IMR-90 (cell line): Measurements from ENCODE around the gene PHF5A. TPM values are rescaled to one million over a fixed set of nuclear protein-coding genes. Genes with fewer than 3 reads are reported as not detected.

Experiments used
- ATAC-seq: fragments of 200-7000 bp; cut with Tn5 transposase; 2 replicates; pipeline ENCODE4 v1.9.1; 2020; ENCODE audit warnings: low read depth, mild to moderate bottlenecking, moderate library complexity
- BruUV-seq: library from RNA; stranded (reverse); fragments of 400-500 nt; replicated peaks from 2 replicates; lab custom pipeline; 2021; lab: Mats Ljungman, UMichigan
- CTCF ChIA-PET: fragments of 300-600 bp; formaldehyde crosslinking; extraction: SDS; loops from one replicate; lab custom pipeline; 2021; ENCODE audit warnings: antibody characterized with exemption; lab: Yijun Ruan, JAX
- POLR2A ChIA-PET: fragments of 300-600 bp; sonication (Branson Sonifier 250); formaldehyde crosslinking; loops from one replicate; lab custom pipeline; 2022; ENCODE audit warnings: antibody characterized with exemption; ENCODE audit not compliant: unreplicated experiment; lab: Charles Lee
- DNase-seq: peaks from one replicate; pipeline ENCODE4 v3.0.0; 2013
- H2AFZ ChIP-seq: replicated peaks from 2 replicates; pipeline ENCODE3; 2013; ENCODE audit warnings: low read length, mild to moderate bottlenecking; ENCODE audit not compliant: poor library complexity
- H2AK5ac ChIP-seq: 2 replicates; pipeline ENCODE4 v1.6.1; 2013; ENCODE audit warnings: low read depth, low read length, inconsistent platforms
- H2AK9ac ChIP-seq: replicated peaks from 2 replicates; pipeline ENCODE3; 2013; ENCODE audit warnings: mild to moderate bottlenecking, low read depth, low read length, moderate library complexity; ENCODE audit not compliant: poor library complexity
- H2BK120ac ChIP-seq: 2 replicates; pipeline ENCODE4 v1.6.1; 2013; ENCODE audit warnings: low read depth, low read length, inconsistent platforms
- H2BK15ac ChIP-seq: 3 replicates; pipeline ENCODE4 v1.6.1; 2013; ENCODE audit warnings: low read depth, low read length, inconsistent platforms
- H2BK20ac ChIP-seq: 2 replicates; pipeline ENCODE4 v1.6.1; 2013; ENCODE audit warnings: low read depth, mild to moderate bottlenecking, inconsistent platforms, low read length, moderate library complexity
- H2BK5ac ChIP-seq: 2 replicates; pipeline ENCODE4 v1.6.1; 2013; ENCODE audit warnings: mild to moderate bottlenecking, low read depth, low read length, inconsistent platforms; ENCODE audit not compliant: poor library complexity, severe bottlenecking
- H3K14ac ChIP-seq: replicated peaks from 2 replicates; pipeline ENCODE4 v1.6.1; 2013; ENCODE audit warnings: low read depth, low read length, inconsistent platforms
- H3K18ac ChIP-seq: 2 replicates; pipeline ENCODE4 v1.6.1; 2013; ENCODE audit warnings: low read depth, low read length, control low read depth
- H3K23ac ChIP-seq: 2 replicates; pipeline ENCODE4 v1.6.1; 2013; ENCODE audit warnings: low read depth, low read length, inconsistent platforms
- H3K27ac ChIP-seq: 2 replicates; pipeline ENCODE4 v1.5.1; 2013; ENCODE audit warnings: mild to moderate bottlenecking, control low read depth, low read length; ENCODE audit not compliant: insufficient read depth
- H3K27me3 ChIP-seq: 2 replicates; pipeline ENCODE4 v1.6.1; 2013; ENCODE audit warnings: low read length; ENCODE audit not compliant: control insufficient read depth, insufficient read depth
- H3K36me3 ChIP-seq: 2 replicates; pipeline ENCODE4 v1.6.1; 2013; ENCODE audit warnings: low read length, mixed read lengths; ENCODE audit not compliant: control insufficient read depth, insufficient read depth
- H3K4ac ChIP-seq: 2 replicates; pipeline ENCODE4 v1.6.1; 2013; ENCODE audit warnings: low read depth, low read length, inconsistent platforms
- H3K4me1 ChIP-seq: 2 replicates; pipeline ENCODE4 v1.6.1; 2013; ENCODE audit warnings: low read length, mixed read lengths; ENCODE audit not compliant: control insufficient read depth, insufficient read depth
- H3K4me2 ChIP-seq: 2 replicates; pipeline ENCODE4 v1.6.1; 2013; ENCODE audit warnings: low read depth, mild to moderate bottlenecking, control low read depth, low read length, moderate library complexity
- H3K4me3 ChIP-seq: 2 replicates; pipeline ENCODE4 v1.5.1; 2013; ENCODE audit warnings: low read depth, mild to moderate bottlenecking, control low read depth, low read length, moderate library complexity; ENCODE audit not compliant: insufficient read depth
- H3K56ac ChIP-seq: 2 replicates; pipeline ENCODE4 v1.6.1; 2013; ENCODE audit warnings: low read length, inconsistent platforms; ENCODE audit not compliant: insufficient read depth; ENCODE audit errors: extremely low read depth
- H3K79me1 ChIP-seq, 2 experiments: 2 replicates each; pipeline ENCODE4 v1.6.1; 2013; ENCODE audit warnings: low read length in 2 of 2, inconsistent platforms in 1 of 2, low read depth in 1 of 2
- H3K9ac ChIP-seq: 2 replicates; pipeline ENCODE4 v1.6.1; 2013; ENCODE audit warnings: low read depth, low read length, control low read depth
- H3K9me1 ChIP-seq: 2 replicates; pipeline ENCODE4 v1.6.1; 2013; ENCODE audit warnings: low read length, inconsistent platforms; ENCODE audit not compliant: insufficient read depth
- H3K9me3 ChIP-seq: 2 replicates; pipeline ENCODE4 v1.6.1; 2013; ENCODE audit warnings: low read length; ENCODE audit not compliant: control insufficient read depth, insufficient read depth
- H4K20me1 ChIP-seq: 2 replicates; pipeline ENCODE4 v1.6.1; 2013; ENCODE audit warnings: low read length, inconsistent platforms; ENCODE audit not compliant: insufficient read depth
- H4K5ac ChIP-seq: 2 replicates; pipeline ENCODE4 v1.6.1; 2013; ENCODE audit warnings: mild to moderate bottlenecking, low read depth, low read length, control low read depth
- H4K8ac ChIP-seq, 2 experiments: 2 replicates each; pipeline ENCODE4 v1.6.1; 2013; ENCODE audit warnings: low read depth in 2 of 2, low read length in 2 of 2, control low read depth in 1 of 2, inconsistent platforms in 1 of 2
- H4K91ac ChIP-seq: 2 replicates; pipeline ENCODE4 v1.6.1; 2013; ENCODE audit warnings: low read depth, low read length, inconsistent platforms; ENCODE audit not compliant: insufficient read depth
- MAFK ChIP-seq: IDR thresholded peaks from 2 replicates; pipeline ENCODE4 v1.6.1; 2012; ENCODE audit warnings: low read depth, low read length, improper control_type of control experiment
- WGBS, 2 experiments: methylation state at CpG; one replicate each; pipeline versions ENCODE4 v1.1.5 to v1.1.7; 2013; ENCODE audit warnings: missing lambda C conversion rate in 2 of 2; ENCODE audit not compliant: insufficient read length in 1 of 2; ENCODE audit errors: extremely low coverage in 2 of 2; 5-methylcytosine and 5-hydroxymethylcytosine counted together
- dilution Hi-C: fragments of 300-500 bp; cut with HindIII; formaldehyde crosslinking; loops from one replicate; pipeline ENCODE4 v1.14.3; 2018; ENCODE audit warnings: low sequenced_read_pairs; ENCODE audit not compliant: unreplicated experiment
- in situ Hi-C: fragments of 300-500 bp; cut with MboI; formaldehyde crosslinking; loops from 3 replicates; pipeline ENCODE4 v1.14.3; 2019; ENCODE audit warnings: low sequenced_read_pairs, inconsistent platforms, mixed read lengths
- intact Hi-C: fragments of 100-400 bp; cut with micrococcal nuclease; formaldehyde crosslinking; loops from 2 replicates; pipeline ENCODE4 v1.10.0; 2022
- polyA plus RNA-seq, 3 experiments: library from polyadenylated mRNA; depleted of rRNA; stranded (reverse); fragments of >200 nt; gene quantifications; 2 replicates each; pipeline ENCODE4 v1.2.3, GENCODE V29; 2012; ENCODE audit warnings: low replicate concordance in 1 of 3
- total RNA-seq: library from RNA; depleted of rRNA; stranded (reverse); fragments of >200 nt; gene quantifications from 2 replicates; pipeline ENCODE4 v1.2.3, GENCODE V29; 2012

Gene PHF5A
- total and polyA plus RNA-seq, 2 of the 4 experiments (the other 2 are of a cell fraction): 50.9 to 54.9 TPM

DNA sequence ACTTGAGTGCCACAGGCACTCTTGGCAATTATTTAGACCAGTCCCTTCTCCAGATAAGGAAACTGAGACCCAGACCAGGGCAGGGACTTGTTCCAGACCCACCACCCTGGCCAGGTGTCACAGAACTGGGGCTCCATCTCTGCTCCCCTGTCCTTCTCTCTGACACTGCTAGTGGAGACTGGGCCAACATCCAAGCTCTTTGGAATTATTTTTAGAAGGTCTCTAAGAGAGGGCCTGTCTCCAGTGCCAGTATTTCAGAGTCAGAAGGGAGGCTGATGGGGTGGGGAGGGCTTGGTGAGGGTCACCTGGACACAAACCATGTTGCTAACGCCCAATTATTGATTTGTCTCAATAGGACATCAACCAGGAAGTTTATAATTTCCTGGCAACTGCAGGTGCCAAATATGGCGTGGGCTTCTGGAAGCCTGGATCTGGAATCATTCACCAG, 43.1 kb upstream of the PHF5A start:
- H3K9me1 ChIP-seq: peaks cover 7% of the 10 kb centered on the region
- no peak overlapping the region for H2BK5ac ChIP-seq
- 60% methylated on average over 1 of the region's 2 CpGs; no CpG with 5 or more reads in 1 of the 2 experiments for WGBS, 2 experiments
- TF ChIP-seq MAFK: no peak
- H2AK5ac ChIP-seq: no peak overlapping the region
- no peak for ATAC-seq
- dilution Hi-C loops: no loop called here
- intact Hi-C loops: no loop called here
- H4K20me1 ChIP-seq: 0 out of 2 replicates have a peak, but pooled peaks cover 7% of the 10 kb centered on the region
- no TSS peak for BruUV-seq
- CTCF ChIA-PET: no interaction called here
- no peak overlapping the region for H4K5ac ChIP-seq
- no peak overlapping the region for H2AFZ ChIP-seq
- H2BK20ac ChIP-seq: no peak overlapping the region
- H4K8ac ChIP-seq: no peak overlapping the region
- no peak overlapping the region for H3K4ac ChIP-seq
- H3K9me3 ChIP-seq: no peaks in the 10 kb centered on the region
- in situ Hi-C loops: loop anchor here (25.0 kb wide), 1 partner anchor 574 kb away; no protein-coding TSS in a partner anchor
- DNase-seq: no peak
- H3K56ac ChIP-seq: no peak overlapping the region
- no peak overlapping the region for H4K91ac ChIP-seq
- peaks cover 12 to 35% of the 10 kb centered on the region in 2 experiments; a peak in 3 of 4 replicates for H3K79me1 ChIP-seq
- no peak overlapping the region for H3K9ac ChIP-seq
- no peak overlapping the region for H2BK15ac ChIP-seq
- H3K14ac ChIP-seq: no peak overlapping the region
- no peak overlapping the region for H3K27ac ChIP-seq
- H2BK120ac ChIP-seq: no peak overlapping the region
- H3K4me2 ChIP-seq: no peak overlapping the region
- no peak overlapping the region for H2AK9ac ChIP-seq
- H3K27me3 ChIP-seq: no peaks in the 10 kb centered on the region
- peaks cover 33% of the 10 kb centered on the region for H3K36me3 ChIP-seq
- H3K4me1 ChIP-seq: peaks cover 15% of the 10 kb centered on the region
- POLR2A ChIA-PET: no interaction called here
- H3K23ac ChIP-seq: no peak overlapping the region
- no peak overlapping the region for H3K4me3 ChIP-seq
- H3K18ac ChIP-seq: no peak overlapping the region
